Left ventricle myocardium inferior (tissue), 1 donor: ENCODE measurements around the gene CDK5RAP1. TPM values are rescaled to one million over a fixed set of nuclear protein-coding genes. Genes with fewer than 3 reads are reported as not detected.

Source experiments
- DNase-seq: peaks from one replicate; pipeline ENCODE4 v3.0.0-alpha.2; 2020
- H3K27ac ChIP-seq: fragments of 200-600 bp; replicated peaks from 2 replicates; pipeline ENCODE4 v1.8.0; 2021
- H3K27me3 ChIP-seq: fragments of 200-600 bp; 2 replicates; pipeline ENCODE4 v1.8.0; 2021; ENCODE audit warnings: low read depth
- H3K36me3 ChIP-seq: fragments of 200-600 bp; 2 replicates; pipeline ENCODE4 v1.8.0; 2021
- H3K4me1 ChIP-seq: fragments of 200-600 bp; 2 replicates; pipeline ENCODE4 v1.8.0; 2021
- H3K4me3 ChIP-seq: fragments of 200-600 bp; 2 replicates; pipeline ENCODE4 v1.8.0; 2021; ENCODE audit warnings: mild to moderate bottlenecking, moderate library complexity
- H3K9me3 ChIP-seq: fragments of 200-600 bp; replicated peaks from 2 replicates; pipeline ENCODE4 v1.8.0; 2021
- intact Hi-C: fragments of 100-400 bp; cut with micrococcal nuclease; formaldehyde crosslinking; loops from one replicate; pipeline ENCODE4 v1.11.0; 2022
- total RNA-seq: library from RNA; stranded (reverse); fragmentation: NEBNext Ultra II Directional; extraction: Animal tissue kit (Norgen Biotek cat#: 25700); gene quantifications from one replicate; pipeline ENCODE4 v1.2.1, GENCODE V29; 2021
- TF ChIP-seq, protein P1 (sequence below): fragments of 200-600 bp; IDR thresholded peaks from 2 replicates; pipeline ENCODE4 v1.8.0; 2021; ENCODE audit warnings: antibody characterized with exemption, mild to moderate bottlenecking, borderline replicate concordance
- donor health status: DM: no; HTN: yes; CAD: no; lungs with severe emphysema.

The CDK5RAP1 gene
- total RNA-seq, 1 donor from 2014 or later = 19.9 TPM

DNA sequence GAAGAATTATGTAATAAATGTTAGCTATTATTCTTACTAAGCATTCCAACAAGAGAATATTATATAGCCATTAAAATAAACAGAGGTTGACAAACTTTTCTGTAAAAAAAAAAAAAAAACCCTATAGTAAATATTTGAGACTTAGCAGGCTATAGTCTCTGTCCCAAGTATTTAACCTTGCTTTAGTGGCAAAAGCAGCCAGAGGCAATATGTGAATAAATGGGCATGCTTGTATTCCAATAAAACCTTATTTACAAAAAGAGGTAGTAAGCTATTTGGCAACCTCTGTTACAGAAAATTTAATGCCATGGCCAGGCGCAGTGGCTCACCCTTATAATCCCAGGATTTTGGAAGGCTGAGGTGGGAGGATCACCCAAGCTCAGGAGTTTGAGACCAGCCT is 14.6 kb downstream of the CDK5RAP1 start:
- Histone ChIP-seq H3K9me3 (no peaks in the 10 kb centered on the region), H3K36me3 (peaks cover 81% of the 10 kb centered on the region), H3K27ac (no peak overlapping the region), H3K4me3 (no peak overlapping the region), H3K4me1 (peaks cover 3% of the 10 kb centered on the region), H3K27me3 (no peaks in the 10 kb centered on the region)
- intact Hi-C loops = no loop called here
- TF ChIP-seq, protein P1, sequence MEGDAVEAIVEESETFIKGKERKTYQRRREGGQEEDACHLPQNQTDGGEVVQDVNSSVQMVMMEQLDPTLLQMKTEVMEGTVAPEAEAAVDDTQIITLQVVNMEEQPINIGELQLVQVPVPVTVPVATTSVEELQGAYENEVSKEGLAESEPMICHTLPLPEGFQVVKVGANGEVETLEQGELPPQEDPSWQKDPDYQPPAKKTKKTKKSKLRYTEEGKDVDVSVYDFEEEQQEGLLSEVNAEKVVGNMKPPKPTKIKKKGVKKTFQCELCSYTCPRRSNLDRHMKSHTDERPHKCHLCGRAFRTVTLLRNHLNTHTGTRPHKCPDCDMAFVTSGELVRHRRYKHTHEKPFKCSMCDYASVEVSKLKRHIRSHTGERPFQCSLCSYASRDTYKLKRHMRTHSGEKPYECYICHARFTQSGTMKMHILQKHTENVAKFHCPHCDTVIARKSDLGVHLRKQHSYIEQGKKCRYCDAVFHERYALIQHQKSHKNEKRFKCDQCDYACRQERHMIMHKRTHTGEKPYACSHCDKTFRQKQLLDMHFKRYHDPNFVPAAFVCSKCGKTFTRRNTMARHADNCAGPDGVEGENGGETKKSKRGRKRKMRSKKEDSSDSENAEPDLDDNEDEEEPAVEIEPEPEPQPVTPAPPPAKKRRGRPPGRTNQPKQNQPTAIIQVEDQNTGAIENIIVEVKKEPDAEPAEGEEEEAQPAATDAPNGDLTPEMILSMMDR = no peak
- DNase-seq = no peak

DNA sequence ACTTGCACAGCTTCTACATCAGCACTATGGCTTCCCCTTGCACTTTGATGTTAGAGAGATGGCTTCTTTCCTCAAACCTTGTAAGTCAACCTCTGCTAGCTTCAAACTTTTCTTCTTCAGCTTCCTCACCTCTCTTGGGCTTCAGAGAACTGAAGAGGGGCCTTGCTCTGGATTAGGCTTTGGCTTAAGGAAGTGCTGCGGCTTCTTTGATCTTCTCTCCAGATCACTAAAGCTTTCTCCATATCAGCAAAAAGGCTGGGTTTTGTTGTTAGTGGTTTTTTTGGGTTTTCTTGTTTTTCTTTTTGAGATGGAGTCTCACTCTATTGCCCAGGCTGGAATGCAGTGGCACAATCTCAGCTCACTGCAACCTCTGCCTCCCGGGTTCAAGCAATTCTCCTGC is 24.0 kb downstream of the CDK5RAP1 start:
- intact Hi-C loops = no loop called here
- Histone ChIP-seq H3K4me3 (no peak overlapping the region), H3K27me3 (no peaks in the 10 kb centered on the region), H3K9me3 (no peaks in the 10 kb centered on the region), H3K36me3 (peaks cover 81% of the 10 kb centered on the region), H3K4me1 (no peaks in the 10 kb centered on the region), H3K27ac (no peak overlapping the region)
- DNase-seq = no peak
- TF ChIP-seq, protein P1 = no peak

DNA sequence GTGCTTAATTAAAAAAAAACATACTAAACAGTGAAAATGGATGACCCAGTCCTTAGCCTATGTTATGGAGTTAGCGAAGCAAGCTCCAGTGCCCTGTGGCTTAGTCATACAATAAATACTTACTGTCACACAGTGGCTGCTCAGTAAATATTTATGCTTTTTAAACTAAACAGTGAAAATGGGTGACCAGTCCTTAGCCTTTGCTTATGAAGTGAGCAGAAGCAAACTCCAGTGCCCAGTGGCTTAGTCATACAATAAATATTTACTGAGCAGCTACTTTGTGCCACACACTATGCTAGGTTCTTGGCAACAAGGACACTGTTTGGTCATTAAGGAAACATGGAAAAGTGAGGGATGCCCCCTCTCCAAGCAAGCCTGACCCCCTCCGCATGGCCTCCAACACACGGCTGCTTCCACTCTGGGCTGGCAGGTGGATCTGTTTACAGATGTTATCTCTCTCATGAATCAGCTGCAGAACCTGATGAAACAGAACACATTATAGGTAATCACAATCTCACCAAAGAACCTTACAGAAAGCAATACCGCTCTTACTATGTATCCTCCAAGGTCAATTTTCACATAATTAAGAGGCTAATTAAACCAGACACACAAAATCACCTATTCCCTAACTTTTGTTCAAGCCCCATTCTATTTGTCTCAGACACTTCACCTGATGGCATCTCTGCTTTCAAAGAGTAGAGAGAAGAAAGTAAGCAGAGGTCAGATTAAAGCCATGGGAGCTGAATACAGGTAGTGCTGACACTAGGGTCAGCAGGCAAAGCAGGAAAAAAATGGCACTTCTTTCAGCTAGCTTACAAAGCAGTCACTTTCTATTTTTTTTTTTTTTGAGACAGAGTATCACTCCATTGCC is 27.3 kb downstream of the CDK5RAP1 start:
- H3K4me3 ChIP-seq = no peak overlapping the region
- TF ChIP-seq, protein P1 = no peak
- peaks cover 84% of the 10 kb centered on the region for H3K36me3 ChIP-seq
- H3K4me1 ChIP-seq = no peaks in the 10 kb centered on the region
- no peaks in the 10 kb centered on the region for H3K9me3 ChIP-seq
- no peak for DNase-seq
- H3K27me3 ChIP-seq = no peaks in the 10 kb centered on the region
- intact Hi-C loops = no loop called here
- H3K27ac ChIP-seq = no peak overlapping the region

DNA sequence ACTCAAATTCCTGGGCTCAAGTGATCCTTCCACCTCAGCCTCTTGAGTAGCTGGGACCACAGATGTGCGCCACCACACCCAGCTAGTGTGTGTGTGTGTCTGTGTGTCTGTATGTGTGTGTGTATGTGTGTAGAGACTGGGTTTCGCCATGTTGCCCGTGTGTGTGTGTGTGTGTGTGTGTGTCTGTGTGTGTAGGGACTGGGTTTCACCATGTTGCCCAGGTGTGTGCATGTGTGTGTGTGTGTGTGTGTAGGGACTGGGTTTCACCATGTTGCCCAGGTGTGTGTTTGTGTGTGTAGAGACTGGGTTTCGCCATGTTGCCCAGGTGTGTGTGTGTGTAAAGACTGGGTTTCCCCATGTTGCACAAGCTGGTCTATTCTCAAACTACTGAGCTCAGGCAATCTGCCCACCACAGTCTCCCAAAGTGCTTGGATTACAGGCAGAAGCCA is 28.3 kb downstream of the CDK5RAP1 start:
- H3K36me3 ChIP-seq = peaks cover 84% of the 10 kb centered on the region
- TF ChIP-seq, protein P1 = no peak
- no peaks in the 10 kb centered on the region for H3K9me3 ChIP-seq
- H3K27me3 ChIP-seq = no peaks in the 10 kb centered on the region
- DNase-seq = no peak
- no peak overlapping the region for H3K4me3 ChIP-seq
- no peak overlapping the region for H3K27ac ChIP-seq
- H3K4me1 ChIP-seq = no peaks in the 10 kb centered on the region
- intact Hi-C loops = no loop called here

DNA sequence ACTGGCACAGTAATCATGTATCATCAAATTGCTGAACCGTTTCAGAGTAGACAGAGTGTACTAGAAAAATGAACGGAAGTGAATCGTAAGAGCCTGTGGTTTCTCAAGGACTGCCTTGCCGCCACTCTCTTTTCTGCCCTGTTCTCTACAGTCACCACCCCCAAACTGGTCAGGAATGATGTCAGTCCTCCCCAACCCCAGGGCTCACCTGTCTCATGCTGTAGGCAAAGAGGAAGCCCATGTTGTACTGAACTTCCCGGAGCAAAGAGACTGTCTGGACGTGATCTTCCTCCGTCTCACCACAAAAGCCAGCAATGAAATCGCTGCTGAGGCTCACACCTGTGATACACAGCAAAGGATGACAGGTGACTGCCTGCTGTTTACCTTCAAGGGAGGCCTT is 31.0 kb downstream of the CDK5RAP1 start:
- Histone ChIP-seq H3K4me3 (no peak overlapping the region), H3K36me3 (peaks cover 87% of the 10 kb centered on the region), H3K27me3 (no peaks in the 10 kb centered on the region), H3K9me3 (no peaks in the 10 kb centered on the region), H3K27ac (no peak overlapping the region), H3K4me1 (no peaks in the 10 kb centered on the region)
- no peak for DNase-seq
- TF ChIP-seq, protein P1 = no peak
- intact Hi-C loops = no loop called here
